ENCODE measurements around the gene VPS54.
A peak's percentile ranks its signal among the peaks of the same experiment; 100 is the strongest.
"Not testable (repeated sequence)": the region's sequence is repeated elsewhere in the genome, so short reads cannot be mapped to it uniquely, and the experiment has no call there.

VPS54 gene

GRCh38 chr2:63975036-63975435, 44.2 kb downstream of the VPS54 start:
- DNase-seq; intact Hi-C loops (cut with DNase I): not testable (repeated sequence)

GRCh38 chr2:63962186-63962585, 57.0 kb downstream of the VPS54 start:
- intact Hi-C loops (cut with DNase I): no loop called here
- no peak for DNase-seq

GRCh38 chr2:63950414-63950813, 68.8 kb downstream of the VPS54 start:
- DNase-seq: no peak

GRCh38 chr2:63942788-63943187, 76.4 kb downstream of the VPS54 start:
- no peak for DNase-seq
- intact Hi-C loops (cut with DNase I): no loop called here

More at GRCh38 chr2:63950414-63950813, 68.8 kb downstream of the VPS54 start:
- intact Hi-C loops (cut with DNase I): no loop called here

- DNase-seq; intact Hi-C loops (cut with DNase I): not testable (repeated sequence)
These were observed 87.1 kb downstream of the VPS54 start for GRCh38 chr2:63932104-63932503.

- DNase-seq: no peak
- intact Hi-C loops (cut with DNase I): no loop called here
These were observed 92.4 kb downstream of the VPS54 start for GRCh38 chr2:63926815-63927214.

- intact Hi-C loops (cut with DNase I): no loop called here
- no peak for DNase-seq
These were observed 104.9 kb downstream of the VPS54 start for GRCh38 chr2:63914311-63914710.

GRCh38 chr2:63903003-63903402, 116.2 kb downstream of the VPS54 start:
- intact Hi-C loops (cut with DNase I): no loop called here
- no peak for DNase-seq

GRCh38 chr2:63902149-63902548, 117.1 kb downstream of the VPS54 start:
- intact Hi-C loops (cut with DNase I): no loop called here
- no peak for DNase-seq

- DNase-seq: peak in 3 of 42 donors; percentile 20 to 45 (median 42)
- intact Hi-C loops (cut with DNase I): loop anchor here (10.0 kb wide), 1 partner anchor 205 kb away; no protein-coding TSS in a partner anchor
These were observed 119.6 kb downstream of the VPS54 start for GRCh38 chr2:63899639-63900038.

- DNase-seq: no peak
These were observed 120.4 kb downstream of the VPS54 start for GRCh38 chr2:63898839-63899238.

GRCh38 chr2:63894167-63894566, 125.1 kb downstream of the VPS54 start:
- intact Hi-C loops (cut with DNase I): loop anchor here (10.0 kb wide), 1 partner anchor 199 kb away; no protein-coding TSS in a partner anchor

More at GRCh38 chr2:63898839-63899238, 120.4 kb downstream of the VPS54 start:
- intact Hi-C loops (cut with DNase I): loop anchor here (10.0 kb wide), 1 partner anchor 204 kb away; no protein-coding TSS in a partner anchor

GRCh38 chr2:63893163-63893562, 126.1 kb downstream of the VPS54 start:
- intact Hi-C loops (cut with DNase I): loop anchor here (10.0 kb wide), 1 partner anchor 198 kb away; no protein-coding TSS in a partner anchor
- no peak for DNase-seq

More at GRCh38 chr2:63894167-63894566, 125.1 kb downstream of the VPS54 start:
- no peak for DNase-seq

GRCh38 chr2:63891488-63892030, 127.7 kb downstream of the VPS54 start:
- peak in 12 of 42 donors; percentile 6 to 49 (median 22) for DNase-seq

GRCh38 chr2:63890678-63891077, 128.6 kb downstream of the VPS54 start:
- DNase-seq: no peak
- intact Hi-C loops (cut with DNase I): loop anchor here (10.0 kb wide), 1 partner anchor 196 kb away; no protein-coding TSS in a partner anchor

More at GRCh38 chr2:63891488-63892030, 127.7 kb downstream of the VPS54 start:
- intact Hi-C loops (cut with DNase I): loop anchor here (10.0 kb wide), 1 partner anchor 197 kb away; no protein-coding TSS in a partner anchor

- DNase-seq: peak in 39 of 42 donors; percentile 8 to 81 (median 54)
- intact Hi-C loops (cut with DNase I): no loop called here
These were observed 130.5 kb downstream of the VPS54 start for GRCh38 chr2:63888490-63889402.

GRCh38 chr2:63888053-63888452, 131.2 kb downstream of the VPS54 start:
- DNase-seq: no peak
- intact Hi-C loops (cut with DNase I): no loop called here

GRCh38 chr2:63886445-63886844, 132.8 kb downstream of the VPS54 start:
- no peak for DNase-seq
- intact Hi-C loops (cut with DNase I): no loop called here

GRCh38 chr2:63882395-63883105, 136.7 kb downstream of the VPS54 start:
- intact Hi-C loops (cut with DNase I): no loop called here
- no peak for DNase-seq
